C4-2B (cell line): ENCODE data around the gene TXLNB.

Experiments
- H3K27ac ChIP-seq: fragments of 450-650 bp; 2 replicates; pipeline ENCODE4 v1.5.1; 2017
- ZFX ChIP-seq: fragments of 450-650 bp; IDR thresholded peaks from 2 replicates; pipeline ENCODE4 v1.6.1; 2017
- TF ChIP-seq, protein P1 (sequence below): fragments of 450-650 bp; conservative IDR thresholded peaks from 2 replicates; pipeline ENCODE4 v1.5.1; 2017; ENCODE audit warnings: mild to moderate bottlenecking

TXLNB gene

DNA sequence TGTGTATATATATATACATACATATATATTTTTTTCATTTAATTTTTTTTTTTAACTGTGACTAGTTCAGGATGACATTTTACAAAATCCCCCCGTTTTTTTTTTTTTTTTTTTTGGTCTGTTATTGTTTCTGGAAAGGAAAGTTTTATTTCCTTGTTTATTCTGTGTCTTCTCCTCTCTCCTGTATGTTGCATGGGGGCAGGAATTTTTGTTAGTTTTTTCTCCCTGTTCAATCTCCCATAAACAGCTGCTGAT, 32.4 kb upstream of the TXLNB start:
- no peak for TF ChIP-seq ZFX
- TF ChIP-seq, protein P1, sequence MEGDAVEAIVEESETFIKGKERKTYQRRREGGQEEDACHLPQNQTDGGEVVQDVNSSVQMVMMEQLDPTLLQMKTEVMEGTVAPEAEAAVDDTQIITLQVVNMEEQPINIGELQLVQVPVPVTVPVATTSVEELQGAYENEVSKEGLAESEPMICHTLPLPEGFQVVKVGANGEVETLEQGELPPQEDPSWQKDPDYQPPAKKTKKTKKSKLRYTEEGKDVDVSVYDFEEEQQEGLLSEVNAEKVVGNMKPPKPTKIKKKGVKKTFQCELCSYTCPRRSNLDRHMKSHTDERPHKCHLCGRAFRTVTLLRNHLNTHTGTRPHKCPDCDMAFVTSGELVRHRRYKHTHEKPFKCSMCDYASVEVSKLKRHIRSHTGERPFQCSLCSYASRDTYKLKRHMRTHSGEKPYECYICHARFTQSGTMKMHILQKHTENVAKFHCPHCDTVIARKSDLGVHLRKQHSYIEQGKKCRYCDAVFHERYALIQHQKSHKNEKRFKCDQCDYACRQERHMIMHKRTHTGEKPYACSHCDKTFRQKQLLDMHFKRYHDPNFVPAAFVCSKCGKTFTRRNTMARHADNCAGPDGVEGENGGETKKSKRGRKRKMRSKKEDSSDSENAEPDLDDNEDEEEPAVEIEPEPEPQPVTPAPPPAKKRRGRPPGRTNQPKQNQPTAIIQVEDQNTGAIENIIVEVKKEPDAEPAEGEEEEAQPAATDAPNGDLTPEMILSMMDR, result no peak
- H3K27ac ChIP-seq, result no peak overlapping the region

GRCh38 chr6:139323511-139324300, 31.9 kb upstream of the TXLNB start:
- peak overlapping the region; percentile 55 for H3K27ac ChIP-seq
- TF ChIP-seq, protein P1, result no peak
- TF ChIP-seq ZFX, result no peak

GRCh38 chr6:139320081-139320480, 28.3 kb upstream of the TXLNB start:
- TF ChIP-seq, protein P1, result no peak
- no peak for TF ChIP-seq ZFX
- no peak overlapping the region for H3K27ac ChIP-seq

GRCh38 chr6:139316622-139317317, 25.0 kb upstream of the TXLNB start:
- H3K27ac ChIP-seq, result no peak overlapping the region
- TF ChIP-seq ZFX, result no peak
- TF ChIP-seq, protein P1, result no peak

DNA sequence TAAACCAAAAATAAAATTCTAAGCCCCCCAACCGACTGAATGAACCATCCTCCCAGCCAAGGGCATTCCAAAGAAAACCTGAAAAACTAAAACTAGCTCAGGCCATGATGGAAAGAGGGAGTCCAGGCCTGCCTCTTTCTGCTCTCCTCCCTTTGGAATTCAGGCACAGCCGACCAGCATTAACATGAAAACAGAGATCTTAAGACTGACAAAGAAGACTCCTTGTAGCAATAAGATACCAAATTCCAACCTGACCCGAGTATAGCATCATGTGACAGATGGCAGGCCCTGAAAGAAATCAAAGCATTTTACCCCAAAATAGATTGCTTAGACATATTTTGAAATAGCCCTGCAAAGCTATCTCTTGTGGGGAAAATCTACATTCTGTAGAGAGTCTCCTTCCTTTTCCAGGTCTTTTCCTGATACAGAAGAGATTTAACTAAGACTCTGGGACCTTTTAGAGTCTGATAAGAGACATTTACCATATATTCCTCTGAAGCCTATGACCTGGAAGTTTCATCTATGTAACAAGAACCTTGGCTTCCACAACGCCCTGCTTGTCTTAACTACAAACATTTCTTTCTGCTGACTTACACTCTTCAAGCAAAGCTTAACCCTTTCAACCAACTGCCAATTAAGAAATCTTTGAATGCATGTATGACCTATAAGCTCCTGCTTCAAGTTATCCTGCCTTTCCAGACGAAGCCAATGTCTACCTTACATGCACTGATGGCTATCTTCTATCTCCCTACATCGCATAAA, 22.2 kb upstream of the TXLNB start:
- H3K27ac ChIP-seq, result no peak overlapping the region
- no peak for TF ChIP-seq ZFX
- TF ChIP-seq, protein P1, result no peak

DNA sequence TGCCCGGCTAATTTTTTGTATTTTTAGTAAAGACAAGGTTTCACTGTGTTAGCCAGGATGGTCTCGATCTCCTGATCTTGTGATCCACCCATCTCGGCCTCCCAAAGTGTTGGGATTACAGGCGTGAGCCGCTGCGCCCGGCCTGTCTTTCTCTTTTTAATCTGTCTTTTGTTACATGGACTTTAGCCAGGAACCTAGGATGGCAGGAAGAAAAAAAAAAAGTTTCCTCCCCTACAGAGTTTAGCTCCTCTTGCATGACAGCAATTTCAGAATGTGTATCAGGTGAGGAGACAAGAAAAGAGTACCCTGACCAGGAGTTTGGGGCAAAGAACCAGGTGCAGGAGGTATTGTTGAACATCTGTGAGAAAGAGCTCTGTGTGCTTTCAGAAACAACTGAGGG, 21.4 kb upstream of the TXLNB start:
- H3K27ac ChIP-seq, result no peak overlapping the region
- no peak for TF ChIP-seq ZFX
- TF ChIP-seq, protein P1, result no peak

GRCh38 chr6:139311831-139312230, 20.0 kb upstream of the TXLNB start:
- no peak overlapping the region for H3K27ac ChIP-seq
- no peak for TF ChIP-seq ZFX
- TF ChIP-seq, protein P1, result no peak
